ENCODE measurements around the gene ZSWIM1. TPM values are rescaled to one million over a fixed set of nuclear protein-coding genes. Genes with fewer than 3 reads are reported as not detected.

The ZSWIM1 gene
- total and polyA plus RNA-seq, 2 of the 13 experiments (the other 11 are each of a cell fraction or from before 2014, with no cell fraction given) = 9.5 to 11.7 TPM

- TF ChIP-seq HNF1A (IDR thresholded peaks at IDR 0.05; ENCODE audit: low read depth) = 0 out of 2 replicates have a peak, but pooled peaks have one; percentile 51
- no peak; the same call in 1 of the 2 replicates for TF ChIP-seq HNF1A (CRISPR knock-in tag; IDR thresholded peaks at IDR 0.05; ENCODE audit: borderline replicate concordance)
- no peak for TF ChIP-seq ASH2L (IDR thresholded peaks at IDR 0.05; ENCODE audit: insufficient read length, low read depth, low read length)
- no peak for TF ChIP-seq ZNF746 (CRISPR knock-in tag; IDR thresholded peaks at IDR 0.05)
- no peak for TF ChIP-seq FOXP1 (IDR thresholded peaks at IDR 0.05)
- TF ChIP-seq FOXP1 (CRISPR knock-in tag; IDR thresholded peaks at IDR 0.05) = 0 out of 2 replicates have a peak, but pooled peaks have one; percentile 6
- no peak for TF ChIP-seq ZNF841 (CRISPR knock-in tag; IDR thresholded peaks at IDR 0.05; ENCODE audit: borderline replicate concordance)
- peak; percentile 45 for TF ChIP-seq FOXP4 (CRISPR knock-in tag; IDR thresholded peaks at IDR 0.05)
- no peak for TF ChIP-seq SCMH1 (CRISPR knock-in tag; IDR thresholded peaks at IDR 0.05; ENCODE audit: borderline replicate concordance)
- peak; percentile 75 to 78 for TF ChIP-seq MAFK (conservative IDR thresholded peaks at IDR 0.05 in 1 of 2, IDR thresholded peaks at IDR 0.05 in 1 of 2; ENCODE audit: low read length in 2 of 2)
- no peak for TF ChIP-seq IKZF5 (CRISPR knock-in tag; IDR thresholded peaks at IDR 0.05)
- no peak for TF ChIP-seq DPF2 (CRISPR knock-in tag; IDR thresholded peaks at IDR 0.05; ENCODE audit: borderline replicate concordance, low read depth)
- TF ChIP-seq MEIS2 (CRISPR knock-in tag; IDR thresholded peaks at IDR 0.05) = no peak
- no peak for TF ChIP-seq NFATC3 (CRISPR knock-in tag; IDR thresholded peaks at IDR 0.05)
- no peak for TF ChIP-seq RFX3 (CRISPR knock-in tag; IDR thresholded peaks at IDR 0.05)
- no peak for TF ChIP-seq ZNF570 (CRISPR knock-in tag; IDR thresholded peaks at IDR 0.05; ENCODE audit: borderline replicate concordance)
- no peak for TF ChIP-seq JUN (CRISPR knock-in tag; IDR thresholded peaks at IDR 0.05)
- 0 out of 2 replicates have a peak, but pooled peaks have one; percentile 51 for TF ChIP-seq ZNF766 (CRISPR knock-in tag; IDR thresholded peaks at IDR 0.05; ENCODE audit: borderline replicate concordance)
- no peak for TF ChIP-seq SP5 (CRISPR knock-in tag; IDR thresholded peaks at IDR 0.05; ENCODE audit: borderline replicate concordance, low read depth)
- TF ChIP-seq PHF21A (CRISPR knock-in tag; IDR thresholded peaks at IDR 0.05) = no peak
- TF ChIP-seq ZNF816 (CRISPR knock-in tag; IDR thresholded peaks at IDR 0.05; ENCODE audit: borderline replicate concordance) = no peak
- TF ChIP-seq ZNF260 (CRISPR knock-in tag; IDR thresholded peaks at IDR 0.05; ENCODE audit: borderline replicate concordance, low read depth) = no peak
- TF ChIP-seq SOX13 (IDR thresholded peaks at IDR 0.05) = no peak
- TF ChIP-seq SOX13 (CRISPR knock-in tag; conservative IDR thresholded peaks at IDR 0.05 in 1 of 2, IDR thresholded peaks at IDR 0.05 in 1 of 2) = peak in 1 of 2 experiments; percentile 59; a peak in 1 of 4 replicates
These were observed 13.8 kb upstream of the ZSWIM1 start (continued) for GRCh38 chr20:45867136-45867818.
